Measurements from ENCODE around the gene AHNAK.
"Not testable (repeated sequence)": the region's sequence is repeated elsewhere in the genome, so short reads cannot be mapped to it uniquely, and the experiment has no call there.

The AHNAK gene

GRCh38 chr11:62456630-62457029, 90.0 kb downstream of the AHNAK start:
- Histone ChIP-seq H3K36me3 (ENCODE audit: control insufficient read depth, insufficient read depth, low read length) (no peaks in the 10 kb centered on the region), H3K4me3 (ENCODE audit: low read depth, low read length) (no peak overlapping the region), H3K27me3 (ENCODE audit: control insufficient read depth, insufficient read depth, low read length) (no peaks in the 10 kb centered on the region), H3K9ac (ENCODE audit: low read depth, low read length) (no peak overlapping the region), H3K9me3 (ENCODE audit: control insufficient read depth, insufficient read depth, low read length) (no peaks in the 10 kb centered on the region), H3K4me1 (ENCODE audit: control insufficient read depth, insufficient read depth, low read length) (no peaks in the 10 kb centered on the region)

- no peaks in the 10 kb centered on the region for H3K4me1 ChIP-seq (ENCODE audit: control insufficient read depth, insufficient read depth, low read length)
- no peak overlapping the region for H3K9ac ChIP-seq (ENCODE audit: low read depth, low read length)
- no peaks in the 10 kb centered on the region for H3K9me3 ChIP-seq (ENCODE audit: control insufficient read depth, insufficient read depth, low read length)
- H3K36me3 ChIP-seq (ENCODE audit: control insufficient read depth, insufficient read depth, low read length), result no peaks in the 10 kb centered on the region
- H3K27me3 ChIP-seq (ENCODE audit: control insufficient read depth, insufficient read depth, low read length), result no peaks in the 10 kb centered on the region
- H3K4me3 ChIP-seq (ENCODE audit: low read depth, low read length), result no peak overlapping the region
Measured at GRCh38 chr11:62452839-62453468, 93.7 kb downstream of the AHNAK start.

- no peak overlapping the region for H3K9ac ChIP-seq (ENCODE audit: low read depth, low read length)
- H3K9me3 ChIP-seq (ENCODE audit: control insufficient read depth, insufficient read depth, low read length), result no peaks in the 10 kb centered on the region
- H3K36me3 ChIP-seq (ENCODE audit: control insufficient read depth, insufficient read depth, low read length), result no peaks in the 10 kb centered on the region
- H3K27me3 ChIP-seq (ENCODE audit: control insufficient read depth, insufficient read depth, low read length), result no peaks in the 10 kb centered on the region
- no peaks in the 10 kb centered on the region for H3K4me1 ChIP-seq (ENCODE audit: control insufficient read depth, insufficient read depth, low read length)
- no peak overlapping the region for H3K4me3 ChIP-seq (ENCODE audit: low read depth, low read length)
Measured at GRCh38 chr11:62452261-62452660, 94.3 kb downstream of the AHNAK start.

DNA sequence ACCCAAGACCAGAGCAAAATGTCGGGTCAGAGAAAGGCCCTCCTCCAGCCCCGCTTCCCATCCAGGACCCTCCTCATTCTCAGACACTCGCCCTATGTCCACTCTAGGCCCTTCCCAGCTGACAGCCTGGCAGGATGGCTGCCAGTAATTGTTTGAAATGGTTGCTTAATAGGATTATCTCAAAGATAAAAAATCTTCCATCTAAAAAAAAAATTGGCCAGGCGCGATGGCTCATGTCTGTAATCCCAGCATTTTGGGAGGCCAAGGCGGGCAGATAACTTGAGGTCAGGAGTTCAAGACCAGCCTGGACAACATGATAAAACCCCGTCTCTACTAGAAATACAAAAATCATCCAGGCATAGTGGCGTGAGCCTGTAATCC, 95.4 kb downstream of the AHNAK start:
- no peaks in the 10 kb centered on the region for H3K4me1 ChIP-seq (ENCODE audit: control insufficient read depth, insufficient read depth, low read length)
- no peaks in the 10 kb centered on the region for H3K27me3 ChIP-seq (ENCODE audit: control insufficient read depth, insufficient read depth, low read length)
- no peaks in the 10 kb centered on the region for H3K9me3 ChIP-seq (ENCODE audit: control insufficient read depth, insufficient read depth, low read length)

GRCh38 chr11:62450543-62451240, 95.9 kb downstream of the AHNAK start:
- Histone ChIP-seq H3K36me3 (ENCODE audit: control insufficient read depth, insufficient read depth, low read length) (no peaks in the 10 kb centered on the region), H3K27me3 (ENCODE audit: control insufficient read depth, insufficient read depth, low read length) (no peaks in the 10 kb centered on the region), H3K4me1 (ENCODE audit: control insufficient read depth, insufficient read depth, low read length) (no peaks in the 10 kb centered on the region), H3K9ac (ENCODE audit: low read depth, low read length) (no peak overlapping the region), H3K9me3 (ENCODE audit: control insufficient read depth, insufficient read depth, low read length) (no peaks in the 10 kb centered on the region), H3K4me3 (ENCODE audit: low read depth, low read length) (no peak overlapping the region)

More for the DNA sequence above, 95.4 kb downstream of the AHNAK start:
- Histone ChIP-seq H3K4me3 (ENCODE audit: low read depth, low read length) (no peak overlapping the region), H3K36me3 (ENCODE audit: control insufficient read depth, insufficient read depth, low read length) (no peaks in the 10 kb centered on the region), H3K9ac (ENCODE audit: low read depth, low read length) (no peak overlapping the region)

- H3K9ac ChIP-seq (ENCODE audit: low read depth, low read length); H3K4me1 ChIP-seq (ENCODE audit: control insufficient read depth, insufficient read depth, low read length); H3K4me3 ChIP-seq (ENCODE audit: low read depth, low read length); H3K9me3 ChIP-seq (ENCODE audit: control insufficient read depth, insufficient read depth, low read length); H3K36me3 ChIP-seq (ENCODE audit: control insufficient read depth, insufficient read depth, low read length); H3K27me3 ChIP-seq (ENCODE audit: control insufficient read depth, insufficient read depth, low read length): not testable (repeated sequence)
Measured at GRCh38 chr11:62449912-62450311, 96.7 kb downstream of the AHNAK start.

DNA sequence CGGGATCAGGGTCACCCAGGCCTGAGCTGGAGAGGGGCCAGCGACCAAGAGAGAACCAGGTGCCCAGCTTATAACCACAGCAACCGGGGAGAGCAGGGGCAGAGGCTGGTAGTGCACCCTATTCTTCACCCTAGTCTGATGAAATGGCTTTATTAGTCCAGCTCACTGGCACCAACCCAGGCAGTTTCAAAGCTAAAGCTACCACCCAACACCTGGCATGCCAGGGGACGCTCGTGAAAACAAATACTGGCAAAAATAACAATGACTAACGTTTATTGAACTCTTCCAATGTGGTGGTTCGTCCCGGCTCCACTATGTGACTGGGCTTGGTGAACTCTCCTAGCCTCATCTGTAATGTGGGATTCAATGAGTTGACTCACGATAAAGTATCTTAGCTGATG, 97.2 kb downstream of the AHNAK start:
- Histone ChIP-seq H3K27me3 (ENCODE audit: control insufficient read depth, insufficient read depth, low read length) (no peaks in the 10 kb centered on the region), H3K36me3 (ENCODE audit: control insufficient read depth, insufficient read depth, low read length) (no peaks in the 10 kb centered on the region), H3K4me3 (ENCODE audit: low read depth, low read length) (no peak overlapping the region), H3K4me1 (ENCODE audit: control insufficient read depth, insufficient read depth, low read length) (no peaks in the 10 kb centered on the region), H3K9me3 (ENCODE audit: control insufficient read depth, insufficient read depth, low read length) (no peaks in the 10 kb centered on the region), H3K9ac (ENCODE audit: low read depth, low read length) (no peak overlapping the region)

- no peaks in the 10 kb centered on the region for H3K36me3 ChIP-seq (ENCODE audit: control insufficient read depth, insufficient read depth, low read length)
- H3K9me3 ChIP-seq (ENCODE audit: control insufficient read depth, insufficient read depth, low read length), result no peaks in the 10 kb centered on the region
- H3K4me3 ChIP-seq (ENCODE audit: low read depth, low read length), result no peak overlapping the region
- H3K9ac ChIP-seq (ENCODE audit: low read depth, low read length), result no peak overlapping the region
- H3K27me3 ChIP-seq (ENCODE audit: control insufficient read depth, insufficient read depth, low read length), result no peaks in the 10 kb centered on the region
- H3K4me1 ChIP-seq (ENCODE audit: control insufficient read depth, insufficient read depth, low read length), result no peaks in the 10 kb centered on the region
Measured at GRCh38 chr11:62446091-62446490, 100.5 kb downstream of the AHNAK start.

GRCh38 chr11:62445314-62445740, 101.3 kb downstream of the AHNAK start:
- no peaks in the 10 kb centered on the region for H3K4me1 ChIP-seq (ENCODE audit: control insufficient read depth, insufficient read depth, low read length)

DNA sequence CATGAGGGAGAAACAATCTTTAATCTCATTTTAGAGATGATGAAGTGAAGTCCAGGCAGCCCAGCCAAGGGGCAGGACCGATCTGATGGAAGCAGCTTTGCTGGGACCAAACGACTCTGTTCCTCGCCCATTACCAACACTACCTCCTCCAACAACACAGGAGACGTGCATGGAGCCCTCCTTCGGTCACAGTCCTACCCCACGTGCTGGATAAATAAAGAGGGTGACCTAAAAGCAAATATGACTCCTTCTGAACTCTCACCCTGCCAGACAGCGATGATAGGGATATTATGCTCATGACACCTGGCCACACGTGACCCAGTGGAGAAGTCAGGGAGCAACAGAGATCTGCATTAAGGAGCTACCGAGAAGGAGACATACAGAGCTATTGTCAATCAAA, 101.8 kb downstream of the AHNAK start:
- no peaks in the 10 kb centered on the region for H3K4me1 ChIP-seq (ENCODE audit: control insufficient read depth, insufficient read depth, low read length)
- H3K27me3 ChIP-seq (ENCODE audit: control insufficient read depth, insufficient read depth, low read length), result no peaks in the 10 kb centered on the region
- no peaks in the 10 kb centered on the region for H3K9me3 ChIP-seq (ENCODE audit: control insufficient read depth, insufficient read depth, low read length)
- H3K4me3 ChIP-seq (ENCODE audit: low read depth, low read length), result no peak overlapping the region
- no peaks in the 10 kb centered on the region for H3K36me3 ChIP-seq (ENCODE audit: control insufficient read depth, insufficient read depth, low read length)
- no peak overlapping the region for H3K9ac ChIP-seq (ENCODE audit: low read depth, low read length)

More at GRCh38 chr11:62445314-62445740, 101.3 kb downstream of the AHNAK start:
- Histone ChIP-seq H3K9me3 (ENCODE audit: control insufficient read depth, insufficient read depth, low read length) (no peaks in the 10 kb centered on the region), H3K36me3 (ENCODE audit: control insufficient read depth, insufficient read depth, low read length) (no peaks in the 10 kb centered on the region), H3K4me3 (ENCODE audit: low read depth, low read length) (no peak overlapping the region), H3K9ac (ENCODE audit: low read depth, low read length) (no peak overlapping the region), H3K27me3 (ENCODE audit: control insufficient read depth, insufficient read depth, low read length) (no peaks in the 10 kb centered on the region)

- Histone ChIP-seq H3K9me3 (ENCODE audit: control insufficient read depth, insufficient read depth, low read length) (no peaks in the 10 kb centered on the region), H3K4me1 (ENCODE audit: control insufficient read depth, insufficient read depth, low read length) (no peaks in the 10 kb centered on the region), H3K27me3 (ENCODE audit: control insufficient read depth, insufficient read depth, low read length) (no peaks in the 10 kb centered on the region), H3K36me3 (ENCODE audit: control insufficient read depth, insufficient read depth, low read length) (no peaks in the 10 kb centered on the region), H3K4me3 (ENCODE audit: low read depth, low read length) (no peak overlapping the region), H3K9ac (ENCODE audit: low read depth, low read length) (no peak overlapping the region)
Measured at GRCh38 chr11:62444236-62444833, 102.3 kb downstream of the AHNAK start.

Data from iPS-15b (cell line).